ENCODE data around the gene SUGCT. TPM values are rescaled to one million over a fixed set of nuclear protein-coding genes. Genes with fewer than 3 reads are reported as not detected.

The SUGCT gene
- total and polyA plus RNA-seq, 8 donors, result 2.0 to 4.2 (median 2.9) TPM

- ATAC-seq, result no peak
- no peak for TF ChIP-seq CTCF (IDR thresholded peaks at IDR 0.05)
- intact Hi-C loops (cut with DNase I), result no loop called here
Measured at GRCh38 chr7:40840990-40841389, 706.2 kb downstream of the SUGCT start.

GRCh38 chr7:40842641-40843040, 707.8 kb downstream of the SUGCT start:
- no peaks in the 10 kb centered on the region for H3K4me1 ChIP-seq
- TF ChIP-seq CTCF (IDR thresholded peaks at IDR 0.05), result no peak
- no peak overlapping the region for H3K4me3 ChIP-seq
- intact Hi-C loops (cut with DNase I), result no loop called here
- no peak overlapping the region for H3K27ac ChIP-seq
- ATAC-seq (no peak), DNase-seq (no peak)
- H3K36me3 ChIP-seq, result no peaks in the 10 kb centered on the region
- H3K27me3 ChIP-seq, result no peaks in the 10 kb centered on the region
- H3K9me3 ChIP-seq, result peaks cover 0 to 16% of the 10 kb centered on the region in 2 donors

More at GRCh38 chr7:40840990-40841389, 706.2 kb downstream of the SUGCT start:
- Histone ChIP-seq H3K4me1 (no peaks in the 10 kb centered on the region), H3K9me3 (peaks cover 0 to 16% of the 10 kb centered on the region in 2 donors), H3K27me3 (no peaks in the 10 kb centered on the region), H3K36me3 (no peaks in the 10 kb centered on the region), H3K4me3 (no peak overlapping the region), H3K27ac (no peak overlapping the region)
- DNase-seq, result no peak

- Histone ChIP-seq H3K4me1 (no peaks in the 10 kb centered on the region), H3K27ac (no peak overlapping the region), H3K27me3 (no peaks in the 10 kb centered on the region), H3K36me3 (no peaks in the 10 kb centered on the region), H3K9me3 (peaks cover 0 to 16% of the 10 kb centered on the region in 2 donors), H3K4me3 (no peak overlapping the region)
- no peak for ATAC-seq
- DNase-seq, result no peak
- intact Hi-C loops (cut with DNase I), result no loop called here
- no peak for TF ChIP-seq CTCF (IDR thresholded peaks at IDR 0.05)
Measured at GRCh38 chr7:40843338-40843985, 708.7 kb downstream of the SUGCT start.

- no peak for ATAC-seq
- H3K36me3 ChIP-seq, result no peaks in the 10 kb centered on the region
- H3K9me3 ChIP-seq, result peaks cover 0 to 3% of the 10 kb centered on the region in 2 donors
- H3K27ac ChIP-seq, result no peak overlapping the region
- no peaks in the 10 kb centered on the region for H3K27me3 ChIP-seq
- intact Hi-C loops (cut with DNase I), result no loop called here
- H3K4me3 ChIP-seq, result no peak overlapping the region
- no peak for TF ChIP-seq CTCF (IDR thresholded peaks at IDR 0.05)
- no peak for DNase-seq
- no peaks in the 10 kb centered on the region for H3K4me1 ChIP-seq
Measured at GRCh38 chr7:40845943-40846342, 711.1 kb downstream of the SUGCT start.

GRCh38 chr7:40847921-40848320, 713.1 kb downstream of the SUGCT start:
- Histone ChIP-seq H3K27ac (no peak overlapping the region), H3K4me3 (no peak overlapping the region), H3K27me3 (no peaks in the 10 kb centered on the region), H3K36me3 (no peaks in the 10 kb centered on the region), H3K9me3 (peaks cover 0 to 3% of the 10 kb centered on the region in 2 donors), H3K4me1 (no peaks in the 10 kb centered on the region)
- DNase-seq (no peak), ATAC-seq (no peak)
- TF ChIP-seq CTCF (IDR thresholded peaks at IDR 0.05), result no peak
- intact Hi-C loops (cut with DNase I), result no loop called here

Measured in left lung (tissue), 10 donors.